MG63 (cell line): Measurements from ENCODE around the gene BAAT. TPM values are rescaled to one million over a fixed set of nuclear protein-coding genes. Genes with fewer than 3 reads are reported as not detected.

Experiments used
- DNase-seq: peaks from one replicate; pipeline ENCODE4 v3.0.0-alpha.2; 2020
- H3K27me3 ChIP-seq: fragments of 250-450 bp; sonication (Bioruptor Pico); 2 replicates; pipeline ENCODE4 v1.5.1; 2020; ENCODE audit warnings: mild to moderate bottlenecking, moderate library complexity
- H3K36me3 ChIP-seq: fragments of 250-450 bp; sonication (Bioruptor Pico); 2 replicates; pipeline ENCODE4 v1.5.1; 2020; ENCODE audit warnings: mild to moderate bottlenecking, moderate library complexity
- H3K4me3 ChIP-seq: fragments of 250-450 bp; sonication (Bioruptor Pico); 2 replicates; pipeline ENCODE4 v1.5.1; 2020; ENCODE audit warnings: mild to moderate bottlenecking, moderate library complexity
- H3K9me3 ChIP-seq: fragments of 250-450 bp; sonication (Bioruptor Pico); 2 replicates; pipeline ENCODE4 v1.5.1; 2020; ENCODE audit warnings: mild to moderate bottlenecking, moderate library complexity
- total RNA-seq: library from RNA; depleted of rRNA; stranded (reverse); fragments of >200 nt; shearing (Covaris generic); gene quantifications from 2 replicates; pipeline ENCODE4 v1.2.3, GENCODE V29; 2014; ENCODE audit warnings: low replicate concordance; rRNA removed

BAAT gene
- total RNA-seq, 1 experiment from 2014 or later, result 0.13 TPM

GRCh38 chr9:101311758-101312420 is 72.9 kb downstream of the BAAT start:
- Histone ChIP-seq H3K9me3 (no peaks in the 10 kb centered on the region), H3K36me3 (no peaks in the 10 kb centered on the region), H3K4me3 (no peak overlapping the region), H3K27me3 (no peaks in the 10 kb centered on the region; the same call in 1 of the 2 replicates)
- no peak for DNase-seq

- no peaks in the 10 kb centered on the region for H3K36me3 ChIP-seq
- no peak overlapping the region for H3K4me3 ChIP-seq
- H3K27me3 ChIP-seq, result no peaks in the 10 kb centered on the region; the same call in 1 of the 2 replicates
- no peaks in the 10 kb centered on the region for H3K9me3 ChIP-seq
- DNase-seq, result no peak
These were observed 73.6 kb downstream of the BAAT start for GRCh38 chr9:101311191-101311590.

Other genes with a start within 250 kb of the BAAT start
- 14.3 and 18.6 TPM in 2 replicates for gene MRPL50, start 13.6 kb upstream of the BAAT start, total RNA-seq
- 14.1 and 31.1 TPM in 2 replicates for gene ZNF189, start 13.8 kb upstream of the BAAT start, total RNA-seq
- gene ALDOB, start 50.8 kb upstream of the BAAT start, total RNA-seq, result not detected in 2 replicates
- gene RNF20, start 148.8 kb upstream of the BAAT start, total RNA-seq, result 20.4 and 33.2 TPM in 2 replicates
- not detected in 2 replicates for gene PPP3R2, start 210.0 kb upstream of the BAAT start, total RNA-seq